GM12875 (cell line): ENCODE measurements around the gene KRTAP10-5.

Experiments used
- H3K4me3 ChIP-seq: one replicate; pipeline ENCODE4 v1.5.1; 2011; ENCODE audit warnings: low read depth, low read length, control low read depth
- TF ChIP-seq, protein P1 (sequence below): IDR thresholded peaks from 2 replicates; pipeline ENCODE4 v1.5.1; 2011; ENCODE audit warnings: low read depth, mild to moderate bottlenecking, control low read depth, inconsistent platforms, low read length, moderate library complexity, borderline replicate concordance; ENCODE audit not compliant: insufficient read depth

Gene KRTAP10-5

DNA sequence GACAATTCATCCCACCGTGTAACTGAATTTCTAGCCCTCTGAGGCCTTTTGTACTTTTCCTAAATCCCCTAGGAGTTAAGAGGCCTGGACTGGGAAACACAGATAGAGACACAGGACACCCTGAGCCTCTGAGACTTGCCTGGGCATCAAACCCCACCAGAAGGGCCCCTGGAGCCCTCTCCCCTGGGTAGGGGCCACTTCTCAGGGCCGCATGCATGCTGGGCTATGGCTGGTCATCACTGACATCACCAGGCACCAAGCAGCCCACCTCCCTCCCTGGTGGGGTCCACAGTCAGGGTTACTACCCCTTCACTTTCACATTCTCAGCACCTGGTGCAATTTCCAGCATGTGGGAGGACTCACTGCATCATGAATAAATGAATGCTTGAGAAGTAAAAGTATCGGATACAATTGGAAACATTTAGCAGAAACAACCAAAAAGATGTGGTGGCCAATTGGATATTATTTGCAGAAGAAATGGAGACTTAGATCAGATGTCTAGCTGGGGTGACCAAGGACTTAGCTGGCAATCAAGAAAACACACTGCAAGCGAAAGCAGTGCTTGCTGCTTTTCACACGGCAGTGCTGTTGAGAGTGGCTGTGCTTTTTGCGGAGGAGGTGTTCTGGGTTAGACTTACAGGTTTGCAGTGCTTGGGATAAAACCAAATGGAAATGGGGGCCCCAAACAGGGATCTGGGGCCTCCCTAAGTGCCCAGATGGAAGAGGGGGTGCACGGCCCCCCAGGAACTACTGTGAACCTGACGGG, 19.0 kb upstream of the KRTAP10-5 start:
- TF ChIP-seq, protein P1, sequence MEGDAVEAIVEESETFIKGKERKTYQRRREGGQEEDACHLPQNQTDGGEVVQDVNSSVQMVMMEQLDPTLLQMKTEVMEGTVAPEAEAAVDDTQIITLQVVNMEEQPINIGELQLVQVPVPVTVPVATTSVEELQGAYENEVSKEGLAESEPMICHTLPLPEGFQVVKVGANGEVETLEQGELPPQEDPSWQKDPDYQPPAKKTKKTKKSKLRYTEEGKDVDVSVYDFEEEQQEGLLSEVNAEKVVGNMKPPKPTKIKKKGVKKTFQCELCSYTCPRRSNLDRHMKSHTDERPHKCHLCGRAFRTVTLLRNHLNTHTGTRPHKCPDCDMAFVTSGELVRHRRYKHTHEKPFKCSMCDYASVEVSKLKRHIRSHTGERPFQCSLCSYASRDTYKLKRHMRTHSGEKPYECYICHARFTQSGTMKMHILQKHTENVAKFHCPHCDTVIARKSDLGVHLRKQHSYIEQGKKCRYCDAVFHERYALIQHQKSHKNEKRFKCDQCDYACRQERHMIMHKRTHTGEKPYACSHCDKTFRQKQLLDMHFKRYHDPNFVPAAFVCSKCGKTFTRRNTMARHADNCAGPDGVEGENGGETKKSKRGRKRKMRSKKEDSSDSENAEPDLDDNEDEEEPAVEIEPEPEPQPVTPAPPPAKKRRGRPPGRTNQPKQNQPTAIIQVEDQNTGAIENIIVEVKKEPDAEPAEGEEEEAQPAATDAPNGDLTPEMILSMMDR: no peak
- H3K4me3 ChIP-seq: no peak overlapping the region

DNA sequence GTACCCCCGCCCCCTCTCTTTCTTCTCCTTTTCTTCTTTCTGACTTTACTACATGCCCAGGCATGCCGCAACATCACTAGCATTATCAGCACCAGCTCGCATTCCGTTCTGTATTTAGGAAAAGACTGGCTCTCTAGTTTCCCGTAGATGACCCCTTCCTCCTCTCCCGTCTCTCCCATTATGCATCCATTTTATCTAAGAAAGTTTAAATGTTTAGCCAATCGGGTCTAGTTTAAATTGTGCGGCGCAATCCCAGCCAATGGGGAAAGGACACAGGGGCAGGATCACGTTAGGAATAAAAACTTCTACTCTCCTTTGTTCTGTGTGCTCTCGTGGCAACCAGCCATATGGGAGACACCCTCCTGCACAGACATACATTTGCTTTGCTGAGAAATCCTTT, 17.7 kb upstream of the KRTAP10-5 start:
- TF ChIP-seq, protein P1: no peak
- H3K4me3 ChIP-seq: no peak overlapping the region

DNA sequence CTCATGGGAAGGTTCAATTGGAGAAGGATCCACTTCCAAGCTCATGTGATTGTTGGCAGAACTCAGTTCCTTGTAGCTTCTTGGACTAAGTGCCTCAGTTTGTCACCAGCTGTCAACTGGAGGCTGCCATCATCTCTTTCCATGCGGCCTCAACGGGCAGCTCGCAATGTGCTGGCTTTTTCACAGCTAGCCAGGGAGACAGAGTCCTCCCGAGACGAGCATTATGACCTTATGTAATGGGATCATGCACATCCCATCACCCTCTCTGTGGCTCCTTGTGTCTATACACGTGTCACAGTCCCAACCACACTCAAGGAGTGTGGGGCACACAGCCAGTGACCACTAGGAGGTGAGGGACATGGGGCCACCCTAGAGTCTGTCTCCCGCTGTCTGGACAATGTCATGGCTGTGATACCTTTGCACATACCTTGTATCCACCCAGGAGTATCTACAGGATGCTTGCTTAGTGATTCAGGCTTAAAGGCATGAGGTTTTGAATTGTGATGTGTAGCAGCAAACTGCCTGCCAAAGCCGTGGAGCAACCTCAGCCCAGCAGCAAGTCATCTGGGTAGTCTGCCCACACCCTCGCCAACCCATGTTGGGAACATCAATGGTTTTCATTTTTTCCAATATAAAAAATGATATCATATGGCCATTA, 15.8 kb upstream of the KRTAP10-5 start:
- H3K4me3 ChIP-seq: no peak overlapping the region
- TF ChIP-seq, protein P1: no peak

DNA sequence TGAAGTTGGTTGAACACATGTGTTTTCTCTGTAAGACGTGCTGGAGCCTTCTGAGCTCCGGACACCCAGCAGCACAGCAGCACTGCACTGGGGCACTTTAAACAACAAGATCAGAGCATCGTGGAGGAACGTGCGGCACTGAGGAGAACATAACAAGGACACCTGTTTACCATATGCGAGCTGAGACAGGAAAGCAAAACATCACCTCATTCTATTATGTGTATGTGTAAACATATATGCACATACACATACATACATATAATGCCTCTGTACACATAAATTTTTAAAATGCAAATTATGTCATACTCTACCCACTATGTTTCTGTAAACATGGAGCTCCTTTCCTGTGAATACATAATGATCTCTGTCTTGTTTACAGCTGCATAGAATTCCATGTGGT, 15.1 kb upstream of the KRTAP10-5 start:
- TF ChIP-seq, protein P1: no peak
- H3K4me3 ChIP-seq: no peak overlapping the region

DNA sequence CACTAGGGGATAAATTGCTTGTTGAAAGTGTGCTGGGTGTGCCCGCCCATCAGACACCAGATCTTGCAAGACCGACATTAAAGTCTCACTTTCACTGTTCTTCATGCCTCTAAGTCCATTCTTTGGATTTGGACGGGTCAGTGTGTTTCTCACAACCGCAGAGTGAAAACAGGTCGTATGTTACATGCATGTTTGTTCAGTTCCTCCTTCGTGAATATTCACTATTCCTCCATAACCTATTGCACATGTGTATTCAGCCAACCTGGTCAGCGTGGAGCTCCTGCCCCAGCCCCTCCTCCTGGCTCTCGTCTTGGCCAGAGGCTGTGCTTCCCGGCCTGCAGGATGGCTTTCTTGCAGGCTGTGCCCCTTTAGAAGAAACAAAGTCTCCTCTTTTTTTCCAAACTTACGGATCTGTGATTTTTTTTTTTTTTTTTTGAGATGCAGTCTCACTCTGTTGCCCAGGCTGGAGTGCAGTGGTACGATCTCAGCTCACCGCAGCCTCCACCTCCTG, 14.1 kb upstream of the KRTAP10-5 start:
- TF ChIP-seq, protein P1: no peak
- no peak overlapping the region for H3K4me3 ChIP-seq

DNA sequence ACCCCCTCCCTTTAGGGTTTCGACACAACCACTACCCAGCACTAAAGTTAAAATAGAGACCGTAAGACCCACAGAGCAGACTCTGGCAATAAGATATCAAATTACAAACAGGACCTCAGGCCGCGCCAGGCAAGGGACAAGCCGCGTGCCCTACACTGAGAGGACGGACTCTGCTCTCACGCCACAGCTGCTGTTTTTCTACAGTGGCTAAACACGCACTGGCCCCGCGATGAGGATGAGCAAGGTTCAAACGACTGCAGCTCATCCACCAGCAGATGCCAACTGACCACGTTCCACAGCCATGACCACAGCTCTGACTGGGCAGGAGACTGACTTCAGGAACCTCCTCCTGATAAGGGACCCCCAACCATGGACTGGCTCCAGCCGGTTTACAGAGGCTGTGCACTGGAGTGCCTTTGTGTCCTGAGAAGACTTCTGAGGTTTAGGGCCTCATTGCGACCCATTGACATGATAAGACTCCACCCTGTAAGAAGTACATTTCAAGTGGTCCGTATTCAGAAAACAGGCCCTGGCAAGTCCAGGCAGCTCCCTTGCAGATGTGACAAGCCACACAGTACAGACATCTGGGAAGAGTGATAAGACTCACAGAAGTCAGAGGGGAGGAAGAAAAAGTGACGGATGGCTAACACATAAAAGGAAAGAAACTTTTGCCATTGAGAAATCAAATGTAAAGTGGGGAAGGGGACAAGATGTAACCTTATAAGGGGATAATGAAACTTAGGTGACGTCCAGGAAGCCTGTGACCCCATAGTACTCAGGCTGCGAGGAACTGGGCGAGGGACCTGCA, 13.4 kb upstream of the KRTAP10-5 start:
- TF ChIP-seq, protein P1: no peak
- no peak overlapping the region for H3K4me3 ChIP-seq
